Stimulated activated naive CD8-positive, alpha-beta T cell treated with anti-CD3 and anti-CD28 coated beads, Interleukin-15, Interleukin-2, amounts not matched to agents 100 ng/mL and 50 ng/mL, for 24 hours (primary cell): ENCODE data around the gene ZNF236.

Experiments used
- H3K27ac Mint-ChIP-seq: one replicate; pipeline ENCODE4 v1.8.0; 2021; ENCODE audit warnings: mild to moderate bottlenecking, mixed read lengths
- H3K27me3 Mint-ChIP-seq: one replicate; pipeline ENCODE4 v1.8.0; 2021; ENCODE audit warnings: mixed read lengths
- H3K36me3 Mint-ChIP-seq: one replicate; pipeline ENCODE4 v1.8.0; 2021; ENCODE audit warnings: low read depth, mixed read lengths
- H3K4me1 Mint-ChIP-seq: one replicate; pipeline ENCODE4 v1.8.0; 2021; ENCODE audit warnings: low read depth, mixed read lengths
- H3K4me3 Mint-ChIP-seq: one replicate; pipeline ENCODE4 v1.8.0; 2021; ENCODE audit warnings: mild to moderate bottlenecking, mixed read lengths
- H3K9me3 Mint-ChIP-seq: one replicate; pipeline ENCODE4 v1.8.0; 2021; ENCODE audit warnings: mixed read lengths

Gene ZNF236

DNA sequence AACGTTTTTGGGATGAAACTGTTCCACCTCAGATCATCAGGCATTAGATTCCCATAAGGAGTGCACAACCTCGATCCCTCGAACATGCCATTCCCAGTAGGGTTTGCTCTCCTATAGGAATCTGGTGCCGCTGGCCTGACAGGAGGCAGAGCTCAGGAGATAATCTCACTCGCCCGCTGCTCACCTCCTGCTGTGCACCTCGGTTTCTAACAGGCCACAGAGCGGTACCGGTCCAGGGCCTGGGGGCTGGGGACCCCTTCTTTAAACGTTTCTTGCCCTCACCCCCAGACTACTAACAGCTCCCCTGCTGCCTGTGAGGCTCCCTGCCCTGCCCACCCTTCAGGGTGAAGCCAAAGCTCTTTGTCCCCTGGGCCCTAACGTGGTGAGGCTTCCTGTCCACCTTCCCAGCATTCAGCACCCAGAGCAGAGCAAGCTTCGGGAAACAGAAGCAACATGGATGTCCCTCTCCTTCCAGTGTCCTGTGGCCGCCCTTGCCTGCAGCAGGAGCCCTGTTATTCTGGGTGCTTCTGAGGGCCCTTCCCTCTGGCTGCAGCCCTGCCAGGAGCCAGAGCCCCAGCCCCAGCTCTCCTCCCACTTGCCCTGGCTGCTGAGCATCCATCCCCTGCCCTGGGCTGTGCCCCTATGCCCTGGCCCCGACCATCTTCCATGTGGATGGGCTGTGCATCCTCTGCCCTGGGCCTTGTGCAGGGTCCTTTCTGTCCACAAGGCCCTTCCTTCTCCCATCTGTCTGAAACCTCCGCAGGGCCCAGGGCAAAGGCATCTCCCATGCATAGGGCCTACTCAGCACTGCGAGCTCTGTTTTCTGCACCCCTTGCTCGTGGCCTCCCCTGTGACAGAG, 170.1 kb downstream of the ZNF236 start:
- H3K4me3 Mint-ChIP-seq = no peak overlapping the region
- no peaks in the 10 kb centered on the region for H3K27me3 Mint-ChIP-seq
- no peak overlapping the region for H3K27ac Mint-ChIP-seq
- H3K9me3 Mint-ChIP-seq = no peaks in the 10 kb centered on the region
- no peaks in the 10 kb centered on the region for H3K4me1 Mint-ChIP-seq
- no peaks in the 10 kb centered on the region for H3K36me3 Mint-ChIP-seq

DNA sequence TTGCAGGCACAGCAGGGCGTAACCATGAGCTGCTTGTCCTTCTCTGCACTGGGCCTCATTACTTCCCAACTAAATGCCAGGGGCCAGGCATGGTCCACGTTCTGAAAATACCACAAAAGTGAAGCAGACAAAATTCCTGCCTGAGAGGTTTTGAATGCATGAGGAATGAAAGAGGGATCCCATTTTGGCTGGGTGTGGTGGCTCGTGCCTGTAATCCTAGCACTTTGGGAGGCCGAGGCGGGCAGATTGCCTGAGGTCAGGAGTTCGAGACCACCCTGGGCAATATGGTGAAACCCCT, 170.7 kb downstream of the ZNF236 start:
- no peaks in the 10 kb centered on the region for H3K4me1 Mint-ChIP-seq
- H3K9me3 Mint-ChIP-seq = no peaks in the 10 kb centered on the region
- H3K4me3 Mint-ChIP-seq = no peak overlapping the region
- no peak overlapping the region for H3K27ac Mint-ChIP-seq
- H3K36me3 Mint-ChIP-seq = no peaks in the 10 kb centered on the region
- no peaks in the 10 kb centered on the region for H3K27me3 Mint-ChIP-seq

GRCh38 chr18:76993573-76993972, 171.2 kb downstream of the ZNF236 start:
- Mint-ChIP-seq H3K4me3 (no peak overlapping the region), H3K9me3 (no peaks in the 10 kb centered on the region), H3K27me3 (no peaks in the 10 kb centered on the region), H3K27ac (no peak overlapping the region), H3K4me1 (no peaks in the 10 kb centered on the region), H3K36me3 (no peaks in the 10 kb centered on the region)

GRCh38 chr18:76994086-76994654, 171.8 kb downstream of the ZNF236 start:
- Mint-ChIP-seq H3K4me1 (no peaks in the 10 kb centered on the region), H3K36me3 (no peaks in the 10 kb centered on the region), H3K27me3 (no peaks in the 10 kb centered on the region), H3K27ac (no peak overlapping the region), H3K4me3 (no peak overlapping the region), H3K9me3 (no peaks in the 10 kb centered on the region)

GRCh38 chr18:76995896-76996295, 173.5 kb downstream of the ZNF236 start:
- H3K4me3 Mint-ChIP-seq = no peak overlapping the region
- H3K36me3 Mint-ChIP-seq = no peaks in the 10 kb centered on the region
- H3K27ac Mint-ChIP-seq = no peak overlapping the region
- H3K4me1 Mint-ChIP-seq = peaks cover 6% of the 10 kb centered on the region
- no peaks in the 10 kb centered on the region for H3K9me3 Mint-ChIP-seq
- no peaks in the 10 kb centered on the region for H3K27me3 Mint-ChIP-seq

DNA sequence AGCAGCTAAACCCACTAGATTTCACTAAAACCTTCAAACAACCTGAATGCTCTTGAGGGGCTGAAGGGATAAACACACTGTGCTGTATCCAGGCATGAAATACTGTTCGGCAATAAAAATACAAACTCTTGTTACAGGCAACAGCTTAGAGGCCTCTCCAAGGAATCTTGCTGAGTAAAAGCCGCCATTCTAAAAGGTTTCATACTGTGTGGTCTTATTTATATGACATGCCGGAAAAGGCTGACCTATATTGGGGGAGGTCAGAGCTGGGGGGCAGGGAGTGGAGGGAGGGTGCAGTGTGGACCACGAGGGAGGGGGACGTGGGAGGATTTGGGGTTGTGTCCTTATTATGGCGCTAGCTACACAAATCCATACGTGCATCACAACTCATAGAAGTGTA, 174.1 kb downstream of the ZNF236 start:
- Mint-ChIP-seq H3K9me3 (no peaks in the 10 kb centered on the region), H3K4me3 (no peak overlapping the region), H3K4me1 (peaks cover 6% of the 10 kb centered on the region), H3K36me3 (no peaks in the 10 kb centered on the region), H3K27me3 (no peaks in the 10 kb centered on the region), H3K27ac (no peak overlapping the region)

DNA sequence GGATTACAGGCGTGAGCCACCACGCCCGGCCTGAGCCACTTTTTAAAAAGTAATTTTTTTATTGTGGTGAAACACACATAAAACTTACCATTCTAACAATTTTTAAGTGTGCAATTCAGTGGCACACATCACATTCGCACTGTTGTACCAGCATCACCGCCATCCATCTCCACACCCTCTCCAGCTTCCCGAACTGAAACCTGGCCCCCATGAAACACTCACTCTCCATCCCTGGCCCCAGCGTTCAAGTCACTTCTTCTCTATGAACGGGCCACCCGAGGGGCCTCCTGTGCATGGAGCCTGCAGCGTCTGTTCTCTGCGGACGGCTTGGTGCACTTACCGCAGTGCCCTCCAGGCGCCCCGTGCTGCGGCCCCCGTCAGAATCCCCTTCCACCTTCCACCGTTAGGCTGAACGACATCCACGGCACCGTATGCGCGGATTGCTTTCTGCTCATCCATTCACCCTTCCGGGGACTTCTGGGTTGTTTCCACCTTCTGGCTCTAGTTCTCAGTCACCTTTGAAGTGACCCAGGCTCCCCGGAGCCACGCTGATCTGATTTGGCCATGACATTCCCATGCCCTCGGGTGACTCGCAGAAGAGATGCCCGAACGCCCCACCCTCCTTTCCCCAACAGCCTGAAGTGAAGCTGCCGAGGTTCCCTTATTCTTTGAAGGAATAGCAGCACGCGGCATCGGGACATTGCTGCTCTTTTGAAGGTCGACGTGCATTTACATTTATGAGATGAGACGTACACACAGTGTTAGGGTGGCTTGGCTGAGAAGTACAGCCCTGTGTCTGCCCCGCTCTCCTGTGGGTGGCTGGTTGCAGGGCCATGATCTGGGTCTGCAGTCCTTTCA, 175.8 kb downstream of the ZNF236 start:
- Mint-ChIP-seq H3K27me3 (no peaks in the 10 kb centered on the region), H3K36me3 (no peaks in the 10 kb centered on the region), H3K9me3 (no peaks in the 10 kb centered on the region), H3K4me3 (no peak overlapping the region), H3K27ac (no peak overlapping the region), H3K4me1 (peaks cover 10% of the 10 kb centered on the region)

DNA sequence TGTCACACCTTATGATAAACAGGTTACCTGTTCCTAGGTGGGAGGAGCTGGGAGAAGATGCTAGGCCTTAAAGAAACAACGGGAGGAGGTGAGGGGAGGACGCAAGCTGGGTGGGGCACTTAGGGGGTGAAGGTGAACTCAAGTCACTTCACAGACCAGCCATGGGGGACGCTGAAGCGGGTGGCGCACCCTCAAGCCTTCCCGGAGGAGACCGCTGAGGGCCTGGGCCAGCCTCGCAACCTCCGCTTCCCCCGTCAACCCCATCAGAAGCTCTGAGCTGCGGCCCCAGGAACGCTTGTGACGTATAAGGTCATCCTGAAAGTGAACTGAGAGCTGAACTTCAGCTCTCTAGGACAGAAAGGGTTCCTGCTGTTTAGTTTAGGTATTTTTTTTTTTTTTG, 176.7 kb downstream of the ZNF236 start:
- no peak overlapping the region for H3K27ac Mint-ChIP-seq
- H3K4me1 Mint-ChIP-seq = peaks cover 10% of the 10 kb centered on the region
- no peak overlapping the region for H3K4me3 Mint-ChIP-seq
- H3K27me3 Mint-ChIP-seq = no peaks in the 10 kb centered on the region
- H3K36me3 Mint-ChIP-seq = no peaks in the 10 kb centered on the region
- no peaks in the 10 kb centered on the region for H3K9me3 Mint-ChIP-seq

DNA sequence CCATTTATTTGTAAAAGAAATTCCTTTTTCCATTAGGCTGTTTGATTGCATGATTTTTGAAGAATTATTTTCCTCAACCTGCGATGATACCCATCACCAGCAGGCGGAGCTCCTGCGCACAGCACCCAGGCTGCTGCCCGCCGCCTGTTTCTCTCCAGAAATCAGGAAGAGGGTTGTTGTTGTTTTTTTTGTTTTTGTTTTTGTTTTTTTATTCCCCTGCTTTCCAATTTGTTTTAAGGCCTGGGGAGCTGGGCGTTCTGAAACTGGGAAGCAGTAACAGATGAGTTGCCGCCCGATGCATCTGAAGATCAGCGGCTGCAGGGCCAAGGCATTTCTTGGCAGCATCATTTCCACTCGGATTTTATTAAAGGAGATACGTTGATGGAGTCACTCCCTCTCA, 178.2 kb downstream of the ZNF236 start:
- H3K9me3 Mint-ChIP-seq = no peaks in the 10 kb centered on the region
- peaks cover 23% of the 10 kb centered on the region for H3K4me1 Mint-ChIP-seq
- no peaks in the 10 kb centered on the region for H3K36me3 Mint-ChIP-seq
- peak overlapping the region; percentile 21 for H3K27ac Mint-ChIP-seq
- no peak overlapping the region for H3K4me3 Mint-ChIP-seq
- H3K27me3 Mint-ChIP-seq = no peaks in the 10 kb centered on the region

DNA sequence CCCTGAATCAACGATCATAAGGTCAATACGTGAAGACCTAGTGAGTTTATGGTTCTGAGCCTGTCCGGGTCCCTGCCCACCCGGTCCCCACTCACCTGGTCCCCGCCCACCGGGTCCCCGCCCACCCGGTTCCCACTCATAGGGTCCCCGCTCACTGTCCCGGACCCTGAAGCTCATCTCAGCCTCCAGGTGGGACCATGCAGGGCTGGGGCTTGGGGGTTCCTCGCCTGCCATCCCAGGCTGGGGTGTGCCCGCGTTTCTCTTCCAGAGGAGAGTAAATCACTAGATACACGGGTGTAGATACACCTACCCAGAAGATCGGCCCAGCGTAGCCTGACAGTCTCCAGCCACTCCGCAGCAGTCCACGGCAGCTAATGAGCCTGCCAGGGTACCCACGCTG, 178.7 kb downstream of the ZNF236 start:
- H3K9me3 Mint-ChIP-seq = no peaks in the 10 kb centered on the region
- H3K27ac Mint-ChIP-seq = no peak overlapping the region
- H3K4me1 Mint-ChIP-seq = peaks cover 29% of the 10 kb centered on the region
- no peak overlapping the region for H3K4me3 Mint-ChIP-seq
- no peaks in the 10 kb centered on the region for H3K36me3 Mint-ChIP-seq
- no peaks in the 10 kb centered on the region for H3K27me3 Mint-ChIP-seq

GRCh38 chr18:77001979-77002378, 179.6 kb downstream of the ZNF236 start:
- Mint-ChIP-seq H3K9me3 (no peaks in the 10 kb centered on the region), H3K27ac (no peak overlapping the region), H3K4me3 (no peak overlapping the region), H3K36me3 (no peaks in the 10 kb centered on the region), H3K27me3 (no peaks in the 10 kb centered on the region), H3K4me1 (peaks cover 31% of the 10 kb centered on the region)

DNA sequence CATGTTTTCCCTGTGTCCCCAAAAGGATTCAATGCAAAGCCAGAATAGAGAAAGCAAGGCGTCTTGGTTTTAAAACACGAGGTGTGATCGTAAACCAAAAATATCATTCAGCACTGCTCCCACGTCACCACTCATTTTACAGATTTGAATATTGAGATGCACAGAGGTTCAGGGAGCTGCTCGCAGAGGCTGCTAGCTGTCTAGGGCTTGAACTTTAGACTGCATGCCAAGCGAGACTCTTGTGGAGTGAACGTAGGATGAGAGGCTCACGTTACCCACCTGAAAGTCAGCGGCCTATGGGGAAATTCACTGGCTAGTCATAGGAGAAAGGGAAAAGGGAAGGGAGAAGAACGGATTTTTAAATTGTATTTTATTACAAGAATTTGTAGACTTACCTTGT, 180.1 kb downstream of the ZNF236 start:
- Mint-ChIP-seq H3K27ac (no peak overlapping the region), H3K4me3 (no peak overlapping the region), H3K4me1 (peaks cover 31% of the 10 kb centered on the region), H3K36me3 (no peaks in the 10 kb centered on the region), H3K27me3 (no peaks in the 10 kb centered on the region), H3K9me3 (no peaks in the 10 kb centered on the region)

DNA sequence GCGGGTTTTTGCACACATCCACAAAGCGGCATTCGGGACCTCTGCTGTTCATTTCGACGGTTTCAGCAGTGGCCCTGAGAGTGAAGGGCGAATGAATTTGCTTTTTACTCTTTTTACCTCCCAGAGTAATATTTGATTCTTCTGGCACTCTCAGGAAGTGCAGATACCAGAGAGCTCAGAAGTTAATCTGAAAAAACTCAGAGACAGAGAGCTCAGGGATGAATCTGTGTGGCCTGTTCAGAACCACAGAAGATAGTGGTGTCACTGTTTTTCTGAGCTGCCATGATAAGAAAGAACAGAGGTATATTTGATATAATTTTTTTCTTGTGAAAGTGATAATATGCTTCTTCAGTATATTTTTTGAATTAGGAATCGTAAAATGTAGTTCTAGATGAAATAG, 181.0 kb downstream of the ZNF236 start:
- H3K27me3 Mint-ChIP-seq = no peaks in the 10 kb centered on the region
- H3K4me3 Mint-ChIP-seq = no peak overlapping the region
- H3K9me3 Mint-ChIP-seq = no peaks in the 10 kb centered on the region
- H3K4me1 Mint-ChIP-seq = peaks cover 31% of the 10 kb centered on the region
- no peaks in the 10 kb centered on the region for H3K36me3 Mint-ChIP-seq
- no peak overlapping the region for H3K27ac Mint-ChIP-seq

- no peaks in the 10 kb centered on the region for H3K9me3 Mint-ChIP-seq
- H3K4me3 Mint-ChIP-seq = peak overlapping the region; percentile 54
- H3K4me1 Mint-ChIP-seq = peaks cover 31% of the 10 kb centered on the region
- no peaks in the 10 kb centered on the region for H3K27me3 Mint-ChIP-seq
- no peak overlapping the region for H3K27ac Mint-ChIP-seq
- peaks cover 7% of the 10 kb centered on the region for H3K36me3 Mint-ChIP-seq
Measured at GRCh38 chr18:77004555-77005380, 182.4 kb downstream of the ZNF236 start.
